Measurements from ENCODE around the gene PRKD3. TPM values are rescaled to one million over a fixed set of nuclear protein-coding genes. Genes with fewer than 3 reads are reported as not detected.

PRKD3 gene
- total RNA-seq, 2 experiments from 2014 or later: 40.5 to 44.1 TPM

GRCh38 chr2:37321029-37321682 is 3.5 kb downstream of the PRKD3 start:
- DNase-seq: no peak
- Mint-ChIP-seq H3K4me1 (ENCODE audit: low read depth) (peaks cover 71% of the 10 kb centered on the region), H3K4me3 (peak overlapping the region; percentile 50), H3K9me3 (no peaks in the 10 kb centered on the region), H3K36me3 (ENCODE audit: low read depth) (peaks cover 29% of the 10 kb centered on the region), H3K27ac (peak overlapping the region; percentile 31), H3K27me3 (peaks cover 5% of the 10 kb centered on the region)
- no peak overlapping the region for H3K27ac ChIP-seq (ENCODE audit: low read depth in 1 of 2, low read length in 2 of 2)
- ATAC-seq (ENCODE audit: poor library complexity): no peak
- CTCF ChIA-PET: interaction anchor here (1.2 to 1.7 kb wide), 2 partner anchors 20 kb away, joined by 3 to 5 read pairs; no protein-coding TSS in a partner anchor
- no peaks in the 10 kb centered on the region for H3K36me3 ChIP-seq (ENCODE audit: insufficient read depth, low read length)
- H3K27me3 ChIP-seq (ENCODE audit: control insufficient read depth in 1 of 2, insufficient read depth in 2 of 2, low read length in 2 of 2): no peaks in the 10 kb centered on the region
- POLR2A ChIA-PET: interaction anchor here (1.3 kb wide), 1 partner anchor 23 kb away, joined by 3 read pairs; the partner anchor contains the start of gene QPCT
- H3K9me3 ChIP-seq (ENCODE audit: control insufficient read depth in 1 of 2, insufficient read depth in 1 of 2, low read length in 2 of 2): no peaks in the 10 kb centered on the region
- no peak overlapping the region for H3K4me3 ChIP-seq (ENCODE audit: low read length)
- intact Hi-C loops (cut with DNase I, micrococcal nuclease): loop anchor here in 1 of 2 experiments (5.0 kb wide), 1 partner anchor 89 kb away; the partner anchor contains the start of genes CEBPZ and NDUFAF7
- H3K4me1 ChIP-seq (ENCODE audit: insufficient read depth, low read length): peaks cover 24% of the 10 kb centered on the region
- TF ChIP-seq CTCF (IDR thresholded peaks at IDR 0.05): no peak

GRCh38 chr2:37319754-37320609 is 4.7 kb downstream of the PRKD3 start:
- H3K4me3 ChIP-seq (ENCODE audit: low read length): no peak overlapping the region
- no peaks in the 10 kb centered on the region for H3K9me3 ChIP-seq (ENCODE audit: control insufficient read depth in 1 of 2, insufficient read depth in 1 of 2, low read length in 2 of 2)
- H3K4me1 Mint-ChIP-seq (ENCODE audit: low read depth): peaks cover 75% of the 10 kb centered on the region
- H3K27ac ChIP-seq (ENCODE audit: low read depth in 1 of 2, low read length in 2 of 2): no peak overlapping the region
- DNase-seq (no peak), ATAC-seq (ENCODE audit: poor library complexity) (no peak)
- POLR2A ChIA-PET: interaction anchor here (0.6 to 1.2 kb wide), 2 partner anchors 9 to 329 kb away, joined by 4 read pairs; no protein-coding TSS in a partner anchor
- H3K4me1 ChIP-seq (ENCODE audit: insufficient read depth, low read length): peaks cover 21% of the 10 kb centered on the region
- no peaks in the 10 kb centered on the region for H3K27me3 ChIP-seq (ENCODE audit: control insufficient read depth in 1 of 2, insufficient read depth in 2 of 2, low read length in 2 of 2)
- H3K9me3 Mint-ChIP-seq: no peaks in the 10 kb centered on the region
- no peak overlapping the region for H3K27ac Mint-ChIP-seq
- CTCF ChIA-PET: interaction anchor here (1.2 kb wide), 1 partner anchor 21 kb away, joined by 3 read pairs; no protein-coding TSS in a partner anchor
- no peaks in the 10 kb centered on the region for H3K36me3 ChIP-seq (ENCODE audit: insufficient read depth, low read length)
- H3K4me3 Mint-ChIP-seq: peak overlapping the region; percentile 27
- TF ChIP-seq CTCF (IDR thresholded peaks at IDR 0.05): no peak
- H3K27me3 Mint-ChIP-seq: peaks cover 4% of the 10 kb centered on the region
- H3K36me3 Mint-ChIP-seq (ENCODE audit: low read depth): peaks cover 40% of the 10 kb centered on the region
- intact Hi-C loops (cut with DNase I, micrococcal nuclease): loop anchor here in 1 of 2 experiments (5.0 kb wide), 1 partner anchor 88 kb away; the partner anchor contains the start of genes CEBPZ and NDUFAF7

- TF ChIP-seq CTCF (IDR thresholded peaks at IDR 0.05): no peak
- Histone ChIP-seq H3K4me1 (ENCODE audit: insufficient read depth, low read length) (peaks cover 13% of the 10 kb centered on the region), H3K4me3 (ENCODE audit: low read length) (no peak overlapping the region), H3K36me3 (ENCODE audit: insufficient read depth, low read length) (no peaks in the 10 kb centered on the region), H3K27ac (ENCODE audit: low read depth in 1 of 2, low read length in 2 of 2) (no peak overlapping the region), H3K27me3 (ENCODE audit: control insufficient read depth in 1 of 2, insufficient read depth in 2 of 2, low read length in 2 of 2) (no peaks in the 10 kb centered on the region), H3K9me3 (ENCODE audit: control insufficient read depth in 1 of 2, insufficient read depth in 1 of 2, low read length in 2 of 2) (no peaks in the 10 kb centered on the region)
- DNase-seq: no peak
- no peak overlapping the region for H3K4me3 Mint-ChIP-seq
- H3K36me3 Mint-ChIP-seq (ENCODE audit: low read depth): peaks cover 33% of the 10 kb centered on the region
- peaks cover 70% of the 10 kb centered on the region for H3K4me1 Mint-ChIP-seq (ENCODE audit: low read depth)
- H3K9me3 Mint-ChIP-seq: no peaks in the 10 kb centered on the region
- ChIA-PET CTCF (no interaction called here), POLR2A (interaction anchor here (1.2 kb wide), 1 partner anchor 10 kb away, joined by 3 read pairs; no protein-coding TSS in a partner anchor)
- H3K27me3 Mint-ChIP-seq: no peaks in the 10 kb centered on the region
- intact Hi-C loops (cut with DNase I, micrococcal nuclease): no loop called here
- no peak overlapping the region for H3K27ac Mint-ChIP-seq
- ATAC-seq (ENCODE audit: poor library complexity): no peak
Measured at GRCh38 chr2:37318401-37318800, 6.2 kb downstream of the PRKD3 start.
